HG02840 (cell line): ENCODE results near the gene SLC39A10.

ENCODE experiments used
- ATAC-seq: cut with Tn5 transposase; IDR thresholded peaks from one replicate; pipeline ENCODE4 v1.9.1; 2021; ENCODE audit warnings: mild to moderate bottlenecking, moderate library complexity, moderate number of reproducible peaks; ENCODE audit not compliant: unreplicated experiment, low FRiP score

The SLC39A10 gene

DNA sequence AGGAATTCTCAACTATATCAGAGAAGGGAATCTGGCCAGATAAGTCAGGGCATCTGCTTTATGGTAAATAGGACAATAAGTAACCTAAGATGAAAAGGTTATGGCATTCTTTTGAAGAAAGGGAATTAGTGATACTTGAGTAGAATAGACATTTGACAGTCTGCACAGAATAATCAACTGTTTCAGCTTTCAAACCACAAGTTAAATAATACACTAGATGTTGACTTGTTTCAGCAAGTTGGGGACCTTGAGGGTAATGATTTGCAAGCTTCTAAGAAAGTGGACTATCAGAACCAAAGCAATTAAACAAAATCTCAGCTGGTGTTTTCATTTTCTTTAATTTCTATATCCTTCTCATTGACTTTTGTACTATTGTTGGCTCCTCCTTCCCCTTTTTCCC is 54.5 kb downstream of the SLC39A10 start:
- no peak for ATAC-seq

GRCh38 chr2:195716466-195716865 is 59.4 kb downstream of the SLC39A10 start:
- no peak for ATAC-seq

DNA sequence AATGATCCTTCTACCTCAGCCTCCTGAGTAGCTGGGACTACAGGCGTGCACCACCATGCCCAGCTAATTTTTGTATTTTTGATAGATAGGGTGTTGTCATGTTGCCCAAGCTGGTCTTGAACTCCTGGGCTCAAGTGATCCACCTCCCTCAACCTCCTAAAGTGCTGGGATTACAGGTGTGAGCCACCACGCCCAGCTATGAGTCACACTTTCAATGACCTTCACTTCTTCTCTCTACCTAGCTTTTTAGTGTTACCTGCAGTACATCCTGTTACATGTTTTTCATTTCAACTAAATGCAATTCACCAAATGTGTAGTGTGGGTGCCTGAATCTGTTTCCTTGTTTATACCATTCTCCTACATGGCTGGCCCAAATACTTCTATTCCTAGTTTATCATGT is 64.0 kb downstream of the SLC39A10 start:
- no peak for ATAC-seq

DNA sequence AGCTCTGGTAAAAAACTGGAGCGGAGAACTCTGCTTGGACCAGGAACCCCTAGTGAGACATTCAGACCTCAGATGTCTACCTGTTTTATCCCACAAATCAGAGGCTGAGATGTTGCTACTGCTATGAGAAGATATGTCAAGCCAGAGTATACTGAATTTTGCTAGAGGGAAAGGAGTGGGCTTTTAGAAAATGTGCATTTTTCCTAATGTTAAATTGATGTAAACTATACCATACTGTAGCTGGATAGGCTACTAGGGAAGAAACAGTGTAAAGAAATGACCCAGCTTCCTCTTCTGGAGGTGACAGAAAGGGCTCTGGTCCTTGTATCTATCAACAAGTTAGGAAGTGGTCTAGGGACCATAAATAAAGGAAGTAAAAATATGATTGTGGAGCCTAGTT is 65.0 kb downstream of the SLC39A10 start:
- no peak for ATAC-seq

DNA sequence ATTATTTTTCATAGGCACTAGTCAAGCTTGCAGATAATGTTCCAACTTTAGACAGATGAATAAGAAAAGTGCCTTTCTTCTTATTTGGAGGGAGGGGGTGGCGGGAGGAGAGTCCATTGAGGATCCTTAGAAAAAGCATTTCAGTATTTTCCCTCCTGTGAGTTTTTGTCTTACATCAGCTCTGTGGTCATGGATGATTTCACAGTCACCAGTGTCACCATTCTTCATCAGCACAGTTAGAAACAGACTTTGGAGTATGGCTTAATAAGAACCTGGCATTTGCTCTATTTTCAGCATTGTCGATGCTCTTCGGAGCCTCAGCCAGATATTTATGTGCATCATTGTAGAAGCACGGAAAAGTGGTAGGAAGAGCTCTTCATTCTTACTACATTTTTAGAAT is 70.1 kb downstream of the SLC39A10 start:
- no peak for ATAC-seq

DNA sequence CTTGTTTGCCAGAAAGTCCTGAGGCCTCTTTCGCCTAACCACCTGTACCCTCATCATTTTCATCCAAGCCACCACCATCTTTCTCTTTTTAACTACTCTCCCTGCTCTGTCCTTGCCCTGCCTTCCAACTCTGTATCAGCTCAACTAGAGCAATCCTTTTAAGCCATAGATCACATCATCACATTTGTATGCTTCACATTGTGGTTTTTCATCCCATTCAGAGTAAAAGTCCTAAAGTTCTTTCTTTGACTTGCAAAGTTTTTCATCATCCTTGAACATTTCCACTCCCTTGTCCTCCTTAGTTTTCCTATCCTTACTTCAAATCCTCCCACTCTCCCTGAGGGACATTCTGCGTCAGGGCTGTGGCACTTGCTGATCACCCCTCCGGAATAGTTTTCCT is 73.9 kb downstream of the SLC39A10 start:
- no peak for ATAC-seq

DNA sequence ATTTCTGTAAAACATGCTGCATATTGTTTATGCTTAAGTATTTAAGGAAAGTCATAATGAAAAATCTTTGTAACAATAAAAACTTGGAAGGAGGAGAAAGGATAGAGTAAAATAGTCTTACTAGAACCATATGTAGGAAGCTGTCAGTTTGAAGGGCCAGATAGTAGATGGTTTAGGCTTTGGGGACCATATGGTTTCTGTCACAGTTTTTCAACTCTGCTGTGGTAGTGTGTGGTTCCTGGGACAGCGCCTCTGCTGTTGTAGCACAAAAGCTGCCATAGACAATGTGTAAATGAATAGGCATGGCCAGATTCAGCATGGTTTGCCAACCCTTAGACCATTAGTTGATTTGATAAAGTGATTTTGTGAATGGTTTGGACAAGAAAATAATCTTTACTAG is 75.5 kb downstream of the SLC39A10 start:
- ATAC-seq = no peak

DNA sequence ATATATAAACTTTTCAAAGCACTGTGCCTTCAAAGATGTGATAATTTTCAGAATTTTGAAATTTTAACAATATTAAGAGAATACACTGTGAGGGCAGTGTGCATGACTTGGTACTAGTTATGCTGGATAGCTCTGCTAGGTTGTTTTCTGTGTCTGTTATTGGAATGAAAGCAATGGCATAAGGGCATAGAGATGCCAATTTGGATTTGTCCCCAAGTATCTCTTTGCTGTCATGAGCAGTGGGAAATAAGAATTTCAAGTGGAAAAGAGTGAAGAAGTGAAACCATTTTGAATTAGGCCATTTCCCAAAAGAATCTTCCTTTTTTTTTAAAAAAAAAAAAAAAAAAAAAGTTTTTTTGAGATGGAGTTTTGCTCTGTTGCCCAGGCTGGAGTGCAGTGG is 76.8 kb downstream of the SLC39A10 start:
- no peak for ATAC-seq

DNA sequence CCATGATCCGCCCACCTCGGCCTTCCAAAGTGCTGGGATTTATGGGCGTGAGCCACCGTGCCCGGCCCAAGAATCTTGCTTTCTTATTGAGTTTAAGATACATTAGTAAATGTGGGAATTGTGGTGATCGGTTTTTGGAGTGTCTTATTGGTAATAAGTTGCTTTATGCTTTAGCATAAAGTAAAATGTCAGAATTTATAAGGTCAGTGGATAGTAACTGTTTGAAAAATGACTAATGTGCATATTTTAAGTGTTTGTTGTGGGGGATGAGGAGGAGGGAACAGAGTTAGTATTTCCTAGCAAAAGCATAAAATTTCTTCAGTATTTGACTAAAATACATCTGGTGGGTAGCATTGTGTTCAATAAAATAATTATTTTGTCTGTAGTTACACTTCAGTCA is 77.4 kb downstream of the SLC39A10 start:
- no peak for ATAC-seq

DNA sequence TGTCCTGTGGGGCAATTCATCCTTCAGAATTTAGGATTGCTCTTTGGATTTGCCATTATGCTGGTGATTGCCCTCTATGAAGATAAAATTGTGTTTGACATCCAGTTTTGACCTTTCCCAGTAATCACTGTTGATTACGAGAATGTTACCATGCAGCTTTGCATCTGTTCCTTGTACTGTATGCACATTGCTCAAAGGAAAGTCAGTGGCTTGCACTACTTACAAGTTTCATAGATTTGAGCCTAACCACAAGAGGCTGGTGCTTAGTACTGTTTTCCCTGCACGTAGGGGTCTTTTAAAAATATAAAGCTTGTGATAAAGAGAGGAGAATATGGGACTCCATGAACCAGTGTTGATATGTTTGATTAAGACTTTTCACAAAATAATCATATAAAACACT is 77.9 kb downstream of the SLC39A10 start:
- ATAC-seq = no peak

GRCh38 chr2:195735347-195735746 is 78.3 kb downstream of the SLC39A10 start:
- ATAC-seq = no peak

GRCh38 chr2:195737511-195738325 is 80.7 kb downstream of the SLC39A10 start:
- ATAC-seq = no peak

DNA sequence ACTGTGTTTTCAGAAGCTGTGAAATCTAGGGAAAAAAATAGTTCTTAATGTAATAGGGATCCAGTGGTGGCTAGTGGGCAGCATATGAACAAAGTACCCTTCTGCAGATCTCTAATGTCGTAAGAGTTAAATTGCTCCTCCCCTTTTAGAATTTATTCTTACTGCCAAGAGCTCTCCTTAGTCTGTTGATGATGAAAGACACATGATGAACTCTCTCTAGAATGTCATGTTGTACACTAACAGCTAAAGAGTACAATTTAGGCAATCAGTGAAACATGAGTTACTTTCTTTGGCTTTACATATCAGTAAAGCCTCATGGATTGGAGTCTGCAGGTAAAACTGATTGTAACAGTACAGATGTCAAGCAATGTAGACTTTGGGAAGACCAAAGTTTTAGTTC is 84.2 kb downstream of the SLC39A10 start:
- no peak for ATAC-seq

- no peak for ATAC-seq
These were observed 99.4 kb downstream of the SLC39A10 start for GRCh38 chr2:195756218-195756942.

DNA sequence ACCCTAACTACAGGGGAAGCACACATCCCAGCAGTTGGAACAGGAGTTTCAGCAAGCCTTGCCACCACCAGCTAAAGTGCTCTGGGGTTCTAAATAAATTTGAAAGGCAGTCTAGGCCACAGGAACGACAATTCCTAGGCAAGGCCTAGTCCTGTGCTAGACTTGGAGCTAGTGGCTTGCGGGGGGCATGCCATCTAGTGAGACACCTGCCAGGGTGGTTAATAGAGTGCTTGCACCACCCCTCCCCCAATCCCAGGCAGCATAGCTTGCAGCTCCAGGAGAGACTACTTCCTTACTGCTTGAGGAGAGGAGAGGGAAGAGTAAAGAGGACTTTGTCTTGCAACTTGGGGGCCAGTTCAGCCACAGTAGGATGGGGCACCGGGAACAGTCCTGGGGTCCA is 101.8 kb downstream of the SLC39A10 start:
- ATAC-seq = no peak

GRCh38 chr2:195759877-195760276 is 102.9 kb downstream of the SLC39A10 start:
- no peak for ATAC-seq

GRCh38 chr2:195763866-195764265 is 106.8 kb downstream of the SLC39A10 start:
- ATAC-seq = no peak

GRCh38 chr2:195766691-195767090 is 109.7 kb downstream of the SLC39A10 start:
- no peak for ATAC-seq

DNA sequence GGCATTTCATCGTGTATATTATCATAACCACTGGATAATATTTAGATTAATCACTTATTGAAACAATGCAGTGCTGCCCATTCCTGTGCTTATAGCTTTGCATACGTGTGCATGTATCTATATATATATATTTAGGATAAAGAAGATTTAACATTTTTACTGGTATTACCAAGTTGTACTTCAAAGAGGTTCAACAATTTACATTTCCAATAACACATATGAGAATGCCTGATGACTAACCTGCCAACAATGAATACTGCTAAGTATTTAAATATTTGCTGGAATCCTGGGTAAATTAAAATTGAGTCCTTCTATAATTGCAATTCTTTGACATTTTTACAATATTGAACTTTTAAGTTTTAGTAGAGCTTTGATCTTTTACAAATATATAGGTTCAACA is 111.4 kb downstream of the SLC39A10 start:
- ATAC-seq = no peak

DNA sequence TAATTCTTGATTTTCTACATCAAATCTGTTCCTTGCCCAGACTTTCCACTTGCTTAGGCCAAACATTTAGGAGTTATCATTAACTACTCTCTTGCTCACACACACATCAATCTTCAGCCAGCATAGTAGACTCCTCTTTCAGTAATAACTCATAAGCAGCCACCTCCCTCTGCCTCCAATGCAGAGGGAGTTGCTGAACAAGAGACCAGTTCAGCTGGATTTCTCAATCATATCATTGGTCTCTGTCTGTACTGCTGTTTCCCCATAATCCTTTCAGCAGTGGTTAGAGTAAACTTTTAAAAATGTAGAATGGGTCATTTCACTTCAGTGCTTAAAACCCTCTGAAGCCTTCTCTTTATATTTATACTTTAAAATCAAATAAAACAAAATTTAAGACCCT is 112.9 kb downstream of the SLC39A10 start:
- no peak for ATAC-seq

GRCh38 chr2:195779491-195779890 is 122.5 kb downstream of the SLC39A10 start:
- no peak for ATAC-seq

- ATAC-seq = no peak
These were observed 125.1 kb downstream of the SLC39A10 start for GRCh38 chr2:195782156-195782555.
